GM12892 (cell line): ENCODE results near the gene NFIL3.

Experiments
- POLR2A ChIP-seq: IDR thresholded peaks from 2 replicates; pipeline ENCODE4 v1.6.1; 2011; ENCODE audit warnings: low read depth, low read length, control low read depth
- POLR2AphosphoS5 ChIP-seq: IDR thresholded peaks from 2 replicates; pipeline ENCODE4 v1.6.1; 2011; ENCODE audit warnings: low read depth, low read length, control low read depth

GRCh38 chr9:91395106-91395552 is 28.5 kb downstream of the NFIL3 start:
- no peak for TF ChIP-seq POLR2A
- TF ChIP-seq POLR2AphosphoS5 = no peak
